NOMO-1 treated with dmso at 0.1 percent for 144 hours (cell line): ENCODE results near the gene RPS29.
"Not testable (repeated sequence)": the region's sequence is repeated elsewhere in the genome, so short reads cannot be mapped to it uniquely, and the experiment has no call there.

Experiments
- DNase-seq: peaks from one replicate; lab custom pipeline; 2025; ENCODE audit not compliant: unreplicated experiment; lab: John Stamatoyannopoulos, UW

RPS29 gene

GRCh38 chr14:49585803-49586672, at the start of gene RPS29:
Gene RPS29 (minus strand): TSS chr14:49586380. CDS start chr14:49586346, 34 bp downstream.
- DNase-seq, result peak; percentile 96

DNA sequence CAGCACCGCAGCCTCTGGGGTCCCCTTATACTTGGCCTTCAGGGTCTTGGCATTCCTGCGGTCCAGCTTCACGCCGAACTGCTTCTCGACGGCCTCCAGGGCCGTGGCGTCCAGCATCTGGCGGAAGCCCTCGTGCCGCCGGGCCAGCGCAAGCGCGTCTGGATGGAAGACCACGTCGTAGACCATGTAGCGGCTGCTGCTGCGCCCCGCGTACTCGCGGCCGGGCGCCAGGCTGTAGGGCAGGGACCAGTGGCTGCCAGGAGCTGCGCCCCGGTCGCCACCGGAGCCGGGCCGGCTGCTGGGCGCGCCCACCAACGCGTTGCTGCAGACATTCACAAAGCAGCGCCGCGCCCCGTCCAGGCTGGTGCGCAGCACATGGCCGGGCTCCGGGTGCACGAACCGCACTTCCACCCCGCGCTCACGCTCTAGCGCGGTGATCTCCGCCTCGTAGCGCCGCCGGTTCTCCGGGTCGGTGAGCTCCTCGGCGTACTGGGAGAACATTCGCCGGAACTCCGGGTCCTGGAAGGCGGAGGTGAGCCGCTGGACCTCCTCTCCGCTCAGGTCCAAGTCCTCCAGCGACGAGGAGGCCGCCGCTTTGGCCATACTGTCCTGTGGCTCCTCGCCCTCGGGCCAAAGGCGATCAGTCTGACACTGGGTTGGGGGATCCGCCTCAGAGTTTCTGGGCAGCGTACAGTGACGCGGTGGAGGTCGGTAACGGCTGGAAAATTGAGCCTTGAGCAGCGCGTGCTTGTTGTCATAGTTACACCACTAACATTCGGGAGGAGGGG, 48.6 kb upstream of the RPS29 start, which contains the start of gene DNAAF2:
DNAAF2 (minus strand) TSS at position 698 of the 788 bp plus-strand sequence; CDS start at position 603, 95 bp downstream.
- DNase-seq, result no peak

GRCh38 chr14:49633640-49634546, 47.7 kb upstream of the RPS29 start:
- peak; percentile 89 for DNase-seq

DNA sequence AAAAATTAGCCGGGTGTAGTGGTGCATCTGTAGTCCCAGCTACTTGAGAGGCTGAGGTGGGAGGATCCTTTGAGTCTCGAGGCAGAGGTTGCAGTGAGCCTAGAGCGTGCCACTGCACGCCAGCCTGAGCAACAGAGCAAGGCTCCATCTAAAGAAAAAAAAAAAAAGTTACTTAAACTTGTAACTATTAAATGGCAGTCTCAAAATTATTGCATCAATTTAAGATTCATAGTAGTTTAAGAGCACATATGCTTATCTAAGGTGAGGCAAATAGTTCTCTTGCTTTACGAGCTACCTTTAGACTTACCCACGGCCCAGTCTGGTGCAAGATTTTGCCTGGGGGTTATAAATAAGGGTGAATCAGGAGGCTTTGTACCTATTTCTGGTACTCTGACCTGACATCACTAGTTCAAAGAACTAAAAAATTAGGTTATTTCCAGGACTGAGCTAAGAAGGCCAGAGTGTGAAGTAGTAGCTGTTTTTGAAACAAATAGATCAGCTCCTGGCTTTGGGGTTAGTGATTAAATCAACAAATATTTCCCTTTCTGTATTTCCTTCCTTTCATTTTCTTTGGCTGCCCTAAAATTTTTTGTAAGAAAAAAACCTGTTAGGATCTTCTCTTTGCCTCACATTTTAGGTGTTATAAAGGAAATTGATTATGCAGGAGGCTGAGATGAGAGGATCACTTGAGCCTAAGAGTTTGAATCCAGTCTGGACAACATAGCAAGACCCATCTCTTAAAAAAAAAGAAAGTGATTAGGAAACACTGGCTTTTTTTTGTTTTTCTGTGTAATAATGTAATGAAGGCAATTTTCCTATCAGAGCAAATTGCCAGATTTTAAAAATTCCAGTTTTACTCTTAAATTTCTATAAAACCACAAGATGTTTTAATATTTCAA, 38.0 kb upstream of the RPS29 start:
- no peak for DNase-seq

- no peak for DNase-seq
These were observed 37.2 kb upstream of the RPS29 start for GRCh38 chr14:49623387-49623786.

DNA sequence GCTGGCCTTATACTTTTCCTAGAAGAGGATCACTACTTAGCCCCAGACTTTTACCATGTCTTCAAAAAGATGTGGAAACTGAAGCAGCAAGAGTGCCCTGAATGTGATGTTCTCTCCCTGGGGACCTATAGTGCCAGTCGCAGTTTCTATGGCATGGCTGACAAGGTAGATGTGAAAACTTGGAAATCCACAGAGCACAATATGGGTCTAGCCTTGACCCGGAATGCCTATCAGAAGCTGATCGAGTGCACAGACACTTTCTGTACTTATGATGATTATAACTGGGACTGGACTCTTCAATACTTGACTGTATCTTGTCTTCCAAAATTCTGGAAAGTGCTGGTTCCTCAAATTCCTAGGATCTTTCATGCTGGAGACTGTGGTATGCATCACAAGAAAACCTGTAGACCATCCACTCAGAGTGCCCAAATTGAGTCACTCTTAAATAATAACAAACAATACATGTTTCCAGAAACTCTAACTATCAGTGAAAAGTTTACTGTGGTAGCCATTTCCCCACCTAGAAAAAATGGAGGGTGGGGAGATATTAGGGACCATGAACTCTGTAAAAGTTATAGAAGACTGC, 35.9 kb upstream of the RPS29 start:
- no peak for DNase-seq

GRCh38 chr14:49621114-49621881, 35.1 kb upstream of the RPS29 start:
- peak; percentile 78 for DNase-seq

DNA sequence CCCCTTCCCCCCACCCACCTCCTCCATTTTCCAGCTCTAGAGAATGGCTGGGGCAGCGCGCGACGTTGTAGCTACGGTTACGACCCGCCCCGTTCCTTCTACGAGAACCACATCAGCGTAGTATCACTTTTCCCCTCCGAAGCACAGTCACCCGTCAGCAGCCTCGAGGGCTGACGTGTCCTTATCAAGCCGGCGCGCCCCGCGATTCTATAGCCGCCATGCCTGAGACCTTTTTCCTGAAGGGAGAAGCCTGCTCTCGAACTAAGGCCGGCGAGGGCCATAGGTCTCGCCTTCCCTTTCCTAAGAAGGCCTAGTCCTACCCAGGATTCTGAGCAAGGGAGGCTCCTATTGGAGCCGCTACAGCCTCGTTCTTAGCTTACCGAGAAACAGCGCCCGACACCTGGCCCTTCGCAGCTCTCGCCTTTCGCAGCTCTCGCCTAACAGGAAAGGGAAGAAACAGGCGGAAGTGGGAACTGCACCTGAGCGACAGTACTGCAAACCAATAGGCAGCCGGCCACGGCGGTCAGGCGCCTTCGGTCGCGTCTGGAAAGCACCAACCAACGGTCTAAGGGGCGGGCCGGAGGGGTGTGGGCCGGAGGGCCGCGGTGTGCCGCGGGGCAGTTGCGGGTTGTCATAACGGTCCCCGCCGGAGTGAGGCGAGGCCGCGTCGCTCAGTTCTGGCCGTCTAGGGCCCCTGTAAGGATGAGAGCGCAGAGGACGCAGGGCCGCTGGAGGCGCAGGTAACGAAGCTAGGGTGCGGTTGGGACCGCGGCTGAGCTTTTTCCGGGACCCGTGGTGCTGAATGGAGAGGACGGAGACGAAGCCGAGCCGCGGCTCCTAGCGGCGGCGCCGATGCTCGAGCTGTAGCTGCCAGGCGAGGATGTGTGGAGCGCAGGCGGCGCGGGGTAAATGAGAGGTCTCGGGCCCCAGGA, 34.3 kb upstream of the RPS29 start, which contains the start of the genes MGAT2 and RPL36AL:
MGAT2 (plus strand) TSS at position 618 of the 932 bp plus-strand sequence. CDS start 470 bp downstream, outside the sequence.
RPL36AL (minus strand) TSS at position 445 of the 932 bp plus-strand sequence. CDS start 1,522 bp downstream, outside the sequence.
- peak; percentile 98 for DNase-seq

DNA sequence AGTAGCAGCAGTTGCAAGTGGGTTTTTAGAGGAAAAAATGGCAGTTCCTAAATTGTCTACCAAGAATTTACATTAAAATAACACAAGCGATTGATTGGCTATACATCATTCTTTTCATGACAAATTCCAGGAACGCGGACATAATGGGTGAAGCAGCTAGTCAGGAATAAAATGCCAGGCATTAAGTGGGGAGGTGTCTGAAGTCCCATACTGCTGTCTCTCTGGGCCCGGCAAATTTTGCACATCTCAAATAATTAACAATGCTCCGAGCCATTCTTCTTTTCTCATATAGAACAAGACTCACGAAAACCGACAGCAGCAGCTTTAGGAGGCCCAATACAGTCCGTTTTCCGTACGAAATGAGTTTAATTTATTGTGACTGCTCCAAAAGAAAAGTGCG, 33.5 kb upstream of the RPS29 start:
- no peak for DNase-seq

GRCh38 chr14:49619273-49619672, 33.1 kb upstream of the RPS29 start:
- not testable (repeated sequence) for DNase-seq

GRCh38 chr14:49617852-49618519, 31.8 kb upstream of the RPS29 start:
- DNase-seq, result no peak

- no peak for DNase-seq
These were observed 29.6 kb upstream of the RPS29 start for GRCh38 chr14:49615776-49616175.

DNA sequence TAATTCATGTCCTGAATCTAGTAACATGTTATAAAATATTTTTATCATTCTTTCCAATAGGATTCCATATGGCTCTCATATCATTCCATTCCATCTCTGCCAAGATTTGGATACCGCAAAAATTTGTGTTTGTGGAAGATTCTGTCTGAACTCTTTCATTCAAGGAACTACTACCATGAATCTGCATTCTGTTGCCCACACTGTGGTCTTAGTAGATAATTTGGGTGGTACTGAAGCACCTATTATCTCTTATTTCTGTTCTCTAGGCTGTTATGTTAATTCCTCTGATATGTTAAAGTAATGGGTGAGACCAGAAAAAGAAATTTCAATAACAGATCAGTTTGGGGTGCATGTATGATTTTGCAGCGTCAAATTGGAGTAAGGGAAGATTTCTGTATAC, 28.0 kb upstream of the RPS29 start:
- DNase-seq, result no peak

- DNase-seq, result no peak
These were observed 26.5 kb upstream of the RPS29 start for GRCh38 chr14:49612671-49613070.

- no peak for DNase-seq
These were observed 26.1 kb upstream of the RPS29 start for GRCh38 chr14:49612251-49612650.

DNA sequence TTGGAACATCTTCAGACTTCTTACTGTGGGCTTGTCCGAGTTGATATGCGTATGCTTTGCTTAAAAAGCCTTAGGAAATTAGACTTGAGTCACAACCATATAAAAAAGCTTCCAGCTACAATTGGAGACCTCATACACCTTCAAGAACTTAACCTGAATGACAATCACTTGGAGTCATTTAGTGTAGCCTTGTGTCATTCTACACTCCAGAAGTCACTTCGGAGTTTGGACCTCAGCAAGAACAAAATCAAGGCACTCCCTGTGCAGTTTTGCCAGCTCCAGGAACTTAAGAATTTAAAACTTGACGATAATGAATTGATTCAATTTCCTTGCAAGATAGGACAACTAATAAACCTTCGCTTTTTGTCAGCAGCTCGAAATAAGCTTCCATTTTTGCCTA, 21.4 kb upstream of the RPS29 start:
- DNase-seq, result no peak
